AG04449 (cell line): ENCODE data around the gene NR4A2.

Experiments
- CTCF ChIA-PET: fragments of 350-600 bp; formaldehyde crosslinking; extraction: SDS; loops from one replicate; lab custom pipeline; 2021; ENCODE audit warnings: antibody characterized with exemption; lab: Yijun Ruan, JAX
- POLR2A ChIA-PET: fragments of 400-600, 350-600 bp; formaldehyde crosslinking; extraction: SDS; loops from one replicate; lab custom pipeline; 2020; ENCODE audit warnings: antibody characterized with exemption, inconsistent platforms; lab: Yijun Ruan, JAX
- DNase-seq: peaks from one replicate; pipeline ENCODE4 v3.0.0-alpha.2; 2010; ENCODE audit warnings: low read depth, low spot score
- H3K4me3 ChIP-seq: 2 replicates; pipeline ENCODE4 v1.5.1; 2011; ENCODE audit warnings: low read depth, mild to moderate bottlenecking, control low read depth, low read length
- CTCF ChIP-seq: IDR thresholded peaks from one replicate; pipeline ENCODE4 v1.5.1; 2011; ENCODE audit warnings: mild to moderate bottlenecking, moderate library complexity, low read length, control low read depth, inconsistent platforms; ENCODE audit not compliant: insufficient read depth; ENCODE audit errors: missing control alignments

The NR4A2 gene

GRCh38 chr2:156346731-156347130 is 14.2 kb upstream of the NR4A2 start:
- ChIA-PET POLR2A (no interaction called here), CTCF (interaction anchor here (3.6 kb wide), 1 partner anchor 12 kb away, joined by 16 read pairs; no protein-coding TSS in a partner anchor)
- DNase-seq = no peak

GRCh38 chr2:156345582-156345981 is 13.1 kb upstream of the NR4A2 start:
- ChIA-PET CTCF (interaction anchor here (3.6 kb wide), 1 partner anchor 11 kb away, joined by 16 read pairs; no protein-coding TSS in a partner anchor), POLR2A (no interaction called here)
- H3K4me3 ChIP-seq = no peak overlapping the region
- no peak for TF ChIP-seq CTCF
- DNase-seq = no peak

More at GRCh38 chr2:156346731-156347130, 14.2 kb upstream of the NR4A2 start:
- no peak for TF ChIP-seq CTCF
- no peak overlapping the region for H3K4me3 ChIP-seq

- CTCF ChIA-PET = interaction anchor here (1.6 kb wide), 1 partner anchor 10 kb away, joined by 8 read pairs; no protein-coding TSS in a partner anchor
- no peak for DNase-seq
- TF ChIP-seq CTCF = no peak
- no peak overlapping the region for H3K4me3 ChIP-seq
- POLR2A ChIA-PET = no interaction called here
These were observed 11.4 kb upstream of the NR4A2 start for GRCh38 chr2:156343940-156344301.

GRCh38 chr2:156343096-156343939 is 10.8 kb upstream of the NR4A2 start:
- CTCF ChIA-PET = interaction anchor here (0.6 to 1.6 kb wide), 4 partner anchors 9 to 247 kb away, joined by 3 to 8 read pairs (median 4); no protein-coding TSS in a partner anchor
- peak overlapping the region; percentile 81 for H3K4me3 ChIP-seq
- POLR2A ChIA-PET = interaction anchor here (0.6 to 2.5 kb wide), 5 partner anchors 9 to 1091 kb away, joined by 3 to 10 read pairs (median 4); no protein-coding TSS in a partner anchor
- no peak for DNase-seq
- no peak for TF ChIP-seq CTCF

GRCh38 chr2:156342254-156343095 is 10.0 kb upstream of the NR4A2 start:
- DNase-seq = no peak
- H3K4me3 ChIP-seq = peak overlapping the region; percentile 81
- ChIA-PET POLR2A (interaction anchor here (0.6 to 2.5 kb wide), 6 partner anchors 8 to 1092 kb away, joined by 3 to 10 read pairs (median 4); no protein-coding TSS in a partner anchor), CTCF (interaction anchor here (1.0 to 1.6 kb wide), 3 partner anchors 8 to 248 kb away, joined by 3 to 8 read pairs (median 5); no protein-coding TSS in a partner anchor)
- TF ChIP-seq CTCF = no peak
